CD14-positive monocyte (primary cell): Measurements from ENCODE around the gene EIF3J. TPM values are rescaled to one million over a fixed set of nuclear protein-coding genes. Genes with fewer than 3 reads are reported as not detected.

Source experiments
- DNase-seq, 3 donors: peaks; one replicate each; pipeline ENCODE4 v3.0.0-alpha.2; 2011 to 2022
- H2AFZ ChIP-seq: 2 replicates; pipeline ENCODE4 v1.6.0; 2012; ENCODE audit warnings: mild to moderate bottlenecking, low read depth, low read length, inconsistent platforms; ENCODE audit not compliant: insufficient read depth, poor library complexity, severe bottlenecking
- H3K27ac ChIP-seq, 2 donors: 1 replicate in 1 of 2; 2 replicates in 1 of 2; pipeline ENCODE4 v1.5.1; 2012 to 2013; ENCODE audit warnings: low read length in 2 of 2, control low read depth in 1 of 2, inconsistent platforms in 1 of 2, low read depth in 1 of 2, mild to moderate bottlenecking in 1 of 2
- H3K27me3 ChIP-seq, 2 donors: one replicate each; pipeline versions ENCODE4 v1.6.0 to v1.6.1; 2011 to 2013; ENCODE audit warnings: low read length in 2 of 2; ENCODE audit not compliant: control insufficient read depth in 2 of 2, insufficient read depth in 2 of 2
- H3K36me3 ChIP-seq, 2 donors: replicated peaks in 1 of 2; 1 replicate in 1 of 2; 2 replicates in 1 of 2; pipeline versions ENCODE4 v1.5.1 to v1.6.1; 2012 to 2013; ENCODE audit warnings: low read length in 2 of 2, control low read depth in 1 of 2, inconsistent platforms in 1 of 2, mild to moderate bottlenecking in 1 of 2; ENCODE audit not compliant: insufficient read depth in 2 of 2, control insufficient read depth in 1 of 2
- H3K4me1 ChIP-seq, 2 donors: 1 replicate in 1 of 2; 2 replicates in 1 of 2; pipeline versions ENCODE4 v1.5.1 to v1.6.1; 2012 to 2013; ENCODE audit warnings: low read length in 2 of 2, control low read depth in 1 of 2, inconsistent platforms in 1 of 2, mild to moderate bottlenecking in 1 of 2, moderate library complexity in 1 of 2; ENCODE audit not compliant: insufficient read depth in 2 of 2, control insufficient read depth in 1 of 2
- H3K4me2 ChIP-seq: replicated peaks from 2 replicates; pipeline ENCODE3; 2012; ENCODE audit warnings: low read length, moderate library complexity, mild to moderate bottlenecking; ENCODE audit not compliant: poor library complexity, severe bottlenecking; ENCODE audit errors: extremely low read depth
- H3K4me3 ChIP-seq, 3 experiments: fragments of 200-600 bp in 1 of 3; sonication (generic) in 1 of 3; replicated peaks in 1 of 3; 1 replicate in 2 of 3; 2 replicates in 1 of 3; pipeline ENCODE4 v1.5.1; 2011 to 2013; ENCODE audit warnings: low read length in 3 of 3, mild to moderate bottlenecking in 3 of 3, control low read depth in 2 of 3, low read depth in 2 of 3, inconsistent platforms in 1 of 3, moderate library complexity in 1 of 3
- H3K79me2 ChIP-seq: 2 replicates; pipeline ENCODE4 v1.6.0; 2012; ENCODE audit warnings: mild to moderate bottlenecking, control low read depth, inconsistent platforms, low read length, moderate library complexity; ENCODE audit not compliant: insufficient read depth
- H3K9ac ChIP-seq: 2 replicates; pipeline ENCODE4 v1.6.0; 2017; ENCODE audit warnings: low read length, mild to moderate bottlenecking; ENCODE audit not compliant: insufficient read depth, poor library complexity, severe bottlenecking
- H3K9me3 ChIP-seq, 2 donors: replicated peaks in 1 of 2; 1 replicate in 1 of 2; 2 replicates in 1 of 2; pipeline versions ENCODE4 v1.5.1 to v1.6.1; 2012 to 2013; ENCODE audit warnings: low read length in 2 of 2, control low read depth in 1 of 2; ENCODE audit not compliant: control insufficient read depth in 1 of 2, insufficient read depth in 1 of 2
- H4K20me1 ChIP-seq: 2 replicates; pipeline ENCODE4 v1.6.0; 2012; ENCODE audit warnings: mild to moderate bottlenecking, low read length, control low read depth, moderate library complexity; ENCODE audit not compliant: insufficient read depth
- H3K27ac Mint-ChIP-seq, 7 donors: one replicate each; pipeline ENCODE4 v1.8.0; 2020; ENCODE audit warnings: mild to moderate bottlenecking in 7 of 7, mixed read lengths in 7 of 7, moderate library complexity in 6 of 7, inconsistent platforms in 2 of 7
- H3K27me3 Mint-ChIP-seq, 3 donors: one replicate each; pipeline ENCODE4 v1.8.0; 2021 to 2022; ENCODE audit warnings: low read depth in 3 of 3, mild to moderate bottlenecking in 3 of 3, mixed read lengths in 3 of 3, moderate library complexity in 3 of 3, inconsistent platforms in 1 of 3
- H3K36me3 Mint-ChIP-seq, 2 donors: one replicate each; pipeline ENCODE4 v1.8.0; 2020; ENCODE audit warnings: mixed read lengths in 2 of 2, inconsistent platforms in 1 of 2, mild to moderate bottlenecking in 1 of 2
- H3K4me1 Mint-ChIP-seq: one replicate; pipeline ENCODE4 v1.8.0; 2020; ENCODE audit warnings: mild to moderate bottlenecking, mixed read lengths
- H3K4me3 Mint-ChIP-seq, 2 donors: one replicate each; pipeline ENCODE4 v1.8.0; 2020; ENCODE audit warnings: mild to moderate bottlenecking in 2 of 2, mixed read lengths in 2 of 2, moderate library complexity in 1 of 2
- H3K9me3 Mint-ChIP-seq, 7 donors: one replicate each; pipeline ENCODE4 v1.8.0; 2020 to 2022; ENCODE audit warnings: mixed read lengths in 7 of 7, mild to moderate bottlenecking in 6 of 7, moderate library complexity in 6 of 7, inconsistent platforms in 2 of 7
- CTCF ChIP-seq: fragments of 200-600 bp; IDR thresholded peaks from one replicate; pipeline ENCODE4 v1.8.0; 2022; ENCODE audit warnings: antibody characterized with exemption, mild to moderate bottlenecking
- WGBS: methylation state at CpG from one replicate; pipeline ENCODE4 v1.1.5; 2013; ENCODE audit warnings: missing lambda C conversion rate; ENCODE audit not compliant: insufficient coverage; 5-methylcytosine and 5-hydroxymethylcytosine counted together
- intact Hi-C, 2 donors: fragments of 100-400 bp; cut with micrococcal nuclease; formaldehyde crosslinking; loops; one replicate each; pipeline versions ENCODE4 v1.15.0 to v1.15.1; 2023
- polyA plus RNA-seq, 3 donors: library from polyadenylated mRNA; depleted of rRNA in 1 of 3; unstranded in 2 of 3; stranded (reverse) in 1 of 3; fragments of 300-500 nt in 2 of 3; fragments of >200 nt in 1 of 3; fragmentation: Illumina TruSeq in 2 of 3; gene quantifications; 1 replicate in 2 of 3; 2 replicates in 1 of 3; pipeline ENCODE4 v1.2.3, GENCODE V29; 2012 to 2021

EIF3J gene
- polyA plus RNA-seq, 3 donors, result 9.7 to 20.1 (median 13.5) TPM

GRCh38 chr15:44500555-44500954 is 36.4 kb upstream of the EIF3J start:
- H3K4me1 ChIP-seq, result no peaks in the 10 kb centered on the region
- Mint-ChIP-seq H3K4me3 (no peak overlapping the region), H3K4me1 (no peaks in the 10 kb centered on the region), H3K9me3 (no peaks in the 10 kb centered on the region), H3K27ac (no peak overlapping the region), H3K27me3 (no peaks in the 10 kb centered on the region), H3K36me3 (peaks cover 48 to 67% of the 10 kb centered on the region in 2 donors)
- no peaks in the 10 kb centered on the region for H3K9me3 ChIP-seq
- H4K20me1 ChIP-seq, result peaks cover 6% of the 10 kb centered on the region
- H3K79me2 ChIP-seq, result no peaks in the 10 kb centered on the region
- no peak overlapping the region for H3K4me3 ChIP-seq
- peaks cover 67 to 85% of the 10 kb centered on the region in 2 donors for H3K36me3 ChIP-seq
- no peak for TF ChIP-seq CTCF
- WGBS, result 92% methylated on average over 2 of the region's 3 CpGs
- DNase-seq, result no peak
- no peak overlapping the region for H3K4me2 ChIP-seq
- H3K27ac ChIP-seq, result no peak overlapping the region
- no peaks in the 10 kb centered on the region for H3K27me3 ChIP-seq
- no peak overlapping the region for H2AFZ ChIP-seq
- intact Hi-C loops, result no loop called here
- no peak overlapping the region for H3K9ac ChIP-seq

- Histone ChIP-seq H3K9ac (no peak overlapping the region), H3K4me3 (no peak overlapping the region), H3K4me2 (no peak overlapping the region), H3K27ac (no peak overlapping the region), H2AFZ (no peak overlapping the region), H3K36me3 (peaks cover 54 to 81% of the 10 kb centered on the region in 2 donors), H3K4me1 (no peaks in the 10 kb centered on the region), H4K20me1 (peaks cover 6% of the 10 kb centered on the region), H3K79me2 (no peaks in the 10 kb centered on the region), H3K27me3 (no peaks in the 10 kb centered on the region), H3K9me3 (no peaks in the 10 kb centered on the region)
- no peaks in the 10 kb centered on the region for H3K4me1 Mint-ChIP-seq
- no CpG with 5 or more reads among the region's 3 CpGs for WGBS
- DNase-seq, result peak; percentile 1 to 6 (median 4)
- TF ChIP-seq CTCF, result peak; percentile 69
- H3K4me3 Mint-ChIP-seq, result no peak overlapping the region
- intact Hi-C loops, result no loop called here
- H3K27me3 Mint-ChIP-seq, result no peaks in the 10 kb centered on the region
- H3K27ac Mint-ChIP-seq, result no peak overlapping the region
- H3K9me3 Mint-ChIP-seq, result no peaks in the 10 kb centered on the region
- H3K36me3 Mint-ChIP-seq, result peaks cover 42 to 63% of the 10 kb centered on the region in 2 donors
Measured at GRCh38 chr15:44501768-44502366, 35.1 kb upstream of the EIF3J start.
